Activated naive CD8-positive, alpha-beta T cell treated with anti-CD3 and anti-CD28 coated beads, Interleukin-2, amount 50 U/mL, for 24 hours (primary cell): ENCODE data around the gene NHS.

Experiments
- ATAC-seq: fragments of 150-1000 bp; cut with Tn5 transposase; one replicate; pipeline ENCODE4 v1.10.0; 2021
- DNase-seq: peaks from one replicate; pipeline ENCODE4 v3.0.0; 2021
- H3K27ac Mint-ChIP-seq: one replicate; pipeline ENCODE4 v1.8.0; 2021; ENCODE audit warnings: mild to moderate bottlenecking, mixed read lengths
- H3K27me3 Mint-ChIP-seq: one replicate; pipeline ENCODE4 v1.8.0; 2021; ENCODE audit warnings: mixed read lengths
- H3K36me3 Mint-ChIP-seq: one replicate; pipeline ENCODE4 v1.8.0; 2021; ENCODE audit warnings: low read depth, mixed read lengths
- H3K4me1 Mint-ChIP-seq: one replicate; pipeline ENCODE4 v1.8.0; 2021; ENCODE audit warnings: mixed read lengths
- H3K4me3 Mint-ChIP-seq: one replicate; pipeline ENCODE4 v1.8.0; 2021; ENCODE audit warnings: mild to moderate bottlenecking, moderate library complexity, mixed read lengths
- H3K9me3 Mint-ChIP-seq: one replicate; pipeline ENCODE4 v1.8.0; 2021; ENCODE audit warnings: mixed read lengths

NHS gene

GRCh38 chrX:17596546-17597205 is 221.7 kb downstream of the NHS start:
- Mint-ChIP-seq H3K9me3 (no peaks in the 10 kb centered on the region), H3K27me3 (peaks cover 13% of the 10 kb centered on the region), H3K27ac (no peak overlapping the region), H3K4me3 (no peak overlapping the region), H3K36me3 (no peaks in the 10 kb centered on the region), H3K4me1 (peaks cover 5% of the 10 kb centered on the region)
- no peak for ATAC-seq
- DNase-seq: no peak

GRCh38 chrX:17597327-17597726 is 222.3 kb downstream of the NHS start:
- Mint-ChIP-seq H3K36me3 (no peaks in the 10 kb centered on the region), H3K9me3 (no peaks in the 10 kb centered on the region), H3K27ac (no peak overlapping the region), H3K4me1 (no peaks in the 10 kb centered on the region), H3K27me3 (peaks cover 15% of the 10 kb centered on the region), H3K4me3 (no peak overlapping the region)
- ATAC-seq (no peak), DNase-seq (no peak)

GRCh38 chrX:17597836-17598439 is 222.9 kb downstream of the NHS start:
- H3K36me3 Mint-ChIP-seq: no peaks in the 10 kb centered on the region
- DNase-seq: no peak

GRCh38 chrX:17601441-17602200 is 226.6 kb downstream of the NHS start:
- H3K27ac Mint-ChIP-seq: no peak overlapping the region
- no peak for DNase-seq

More at GRCh38 chrX:17597836-17598439, 222.9 kb downstream of the NHS start:
- no peak for ATAC-seq
- Mint-ChIP-seq H3K4me3 (no peak overlapping the region), H3K27ac (no peak overlapping the region), H3K9me3 (no peaks in the 10 kb centered on the region), H3K4me1 (no peaks in the 10 kb centered on the region), H3K27me3 (peaks cover 13% of the 10 kb centered on the region)

GRCh38 chrX:17602245-17602644 is 227.2 kb downstream of the NHS start:
- H3K9me3 Mint-ChIP-seq: no peaks in the 10 kb centered on the region
- H3K4me3 Mint-ChIP-seq: no peak overlapping the region
- no peaks in the 10 kb centered on the region for H3K4me1 Mint-ChIP-seq
- DNase-seq: no peak
- ATAC-seq: no peak
- peaks cover 13% of the 10 kb centered on the region for H3K27me3 Mint-ChIP-seq
- H3K36me3 Mint-ChIP-seq: no peaks in the 10 kb centered on the region
- H3K27ac Mint-ChIP-seq: no peak overlapping the region

More at GRCh38 chrX:17601441-17602200, 226.6 kb downstream of the NHS start:
- Mint-ChIP-seq H3K27me3 (peaks cover 13% of the 10 kb centered on the region), H3K9me3 (no peaks in the 10 kb centered on the region), H3K4me3 (no peak overlapping the region), H3K36me3 (no peaks in the 10 kb centered on the region), H3K4me1 (no peaks in the 10 kb centered on the region)
- ATAC-seq: no peak

- Mint-ChIP-seq H3K4me3 (no peak overlapping the region), H3K36me3 (no peaks in the 10 kb centered on the region)
- ATAC-seq: no peak
Observed at GRCh38 chrX:17603196-17603595, 228.2 kb downstream of the NHS start.

GRCh38 chrX:17605676-17606075 is 230.7 kb downstream of the NHS start:
- H3K27me3 Mint-ChIP-seq: peaks cover 7% of the 10 kb centered on the region
- H3K27ac Mint-ChIP-seq: no peak overlapping the region
- no peaks in the 10 kb centered on the region for H3K9me3 Mint-ChIP-seq
- ATAC-seq (no peak), DNase-seq (no peak)
- no peaks in the 10 kb centered on the region for H3K4me1 Mint-ChIP-seq
- H3K36me3 Mint-ChIP-seq: no peaks in the 10 kb centered on the region
- H3K4me3 Mint-ChIP-seq: no peak overlapping the region

More at GRCh38 chrX:17603196-17603595, 228.2 kb downstream of the NHS start:
- Mint-ChIP-seq H3K27ac (no peak overlapping the region), H3K9me3 (no peaks in the 10 kb centered on the region), H3K27me3 (peaks cover 13% of the 10 kb centered on the region), H3K4me1 (no peaks in the 10 kb centered on the region)
- no peak for DNase-seq

GRCh38 chrX:17606231-17606630 is 231.2 kb downstream of the NHS start:
- H3K4me3 Mint-ChIP-seq: no peak overlapping the region
- peaks cover 3% of the 10 kb centered on the region for H3K27me3 Mint-ChIP-seq
- DNase-seq: no peak
- no peak for ATAC-seq
- H3K9me3 Mint-ChIP-seq: no peaks in the 10 kb centered on the region
- no peaks in the 10 kb centered on the region for H3K36me3 Mint-ChIP-seq
- H3K4me1 Mint-ChIP-seq: no peaks in the 10 kb centered on the region
- H3K27ac Mint-ChIP-seq: no peak overlapping the region

- H3K9me3 Mint-ChIP-seq: no peaks in the 10 kb centered on the region
- no peak for ATAC-seq
- no peaks in the 10 kb centered on the region for H3K36me3 Mint-ChIP-seq
- DNase-seq: no peak
- H3K27me3 Mint-ChIP-seq: no peaks in the 10 kb centered on the region
- peaks cover 5% of the 10 kb centered on the region for H3K4me1 Mint-ChIP-seq
- no peak overlapping the region for H3K4me3 Mint-ChIP-seq
- H3K27ac Mint-ChIP-seq: no peak overlapping the region
Observed at GRCh38 chrX:17608888-17609287, 233.9 kb downstream of the NHS start.

GRCh38 chrX:17610788-17611187 is 235.8 kb downstream of the NHS start:
- H3K4me3 Mint-ChIP-seq: no peak overlapping the region
- H3K9me3 Mint-ChIP-seq: no peaks in the 10 kb centered on the region
- no peaks in the 10 kb centered on the region for H3K27me3 Mint-ChIP-seq
- H3K27ac Mint-ChIP-seq: no peak overlapping the region
- DNase-seq: no peak
- ATAC-seq: no peak
- H3K4me1 Mint-ChIP-seq: peaks cover 14% of the 10 kb centered on the region
- H3K36me3 Mint-ChIP-seq: no peaks in the 10 kb centered on the region

- ATAC-seq (no peak), DNase-seq (peak; percentile 3)
- H3K9me3 Mint-ChIP-seq: no peaks in the 10 kb centered on the region
- H3K4me1 Mint-ChIP-seq: peaks cover 14% of the 10 kb centered on the region
- no peak overlapping the region for H3K4me3 Mint-ChIP-seq
- H3K27me3 Mint-ChIP-seq: no peaks in the 10 kb centered on the region
- no peaks in the 10 kb centered on the region for H3K36me3 Mint-ChIP-seq
- no peak overlapping the region for H3K27ac Mint-ChIP-seq
Observed at GRCh38 chrX:17613979-17614588, 239.1 kb downstream of the NHS start.

GRCh38 chrX:17616936-17617335 is 241.9 kb downstream of the NHS start:
- Mint-ChIP-seq H3K27me3 (no peaks in the 10 kb centered on the region), H3K36me3 (no peaks in the 10 kb centered on the region), H3K9me3 (no peaks in the 10 kb centered on the region), H3K4me3 (no peak overlapping the region), H3K4me1 (peaks cover 14% of the 10 kb centered on the region), H3K27ac (no peak overlapping the region)
- DNase-seq (no peak), ATAC-seq (no peak)

- H3K27ac Mint-ChIP-seq: no peak overlapping the region
- no peaks in the 10 kb centered on the region for H3K36me3 Mint-ChIP-seq
- H3K4me1 Mint-ChIP-seq: peaks cover 14% of the 10 kb centered on the region
- no peaks in the 10 kb centered on the region for H3K27me3 Mint-ChIP-seq
- DNase-seq (no peak), ATAC-seq (no peak)
- no peak overlapping the region for H3K4me3 Mint-ChIP-seq
- no peaks in the 10 kb centered on the region for H3K9me3 Mint-ChIP-seq
Observed at GRCh38 chrX:17617806-17618205, 242.8 kb downstream of the NHS start.

- ATAC-seq (no peak), DNase-seq (no peak)
- Mint-ChIP-seq H3K9me3 (no peaks in the 10 kb centered on the region), H3K27ac (no peak overlapping the region), H3K36me3 (no peaks in the 10 kb centered on the region), H3K27me3 (no peaks in the 10 kb centered on the region), H3K4me1 (no peaks in the 10 kb centered on the region), H3K4me3 (no peak overlapping the region)
Observed at GRCh38 chrX:17621566-17622270, 246.7 kb downstream of the NHS start.
